Lung (tissue), 12 donors: ENCODE results near the gene GLP2R. TPM values are rescaled to one million over a fixed set of nuclear protein-coding genes. Genes with fewer than 3 reads are reported as not detected.
"Not testable (repeated sequence)": the region's sequence is repeated elsewhere in the genome, so short reads cannot be mapped to it uniquely, and the experiment has no call there.

Experiments
- ATAC-seq: fragments of 200-7000 bp; cut with Tn5 transposase; one replicate; pipeline ENCODE4 v1.9.1; 2020; ENCODE audit warnings: moderate number of reproducible peaks; ENCODE audit not compliant: insufficient read depth, low FRiP score
- DNase-seq, 3 donors: peaks; one replicate each; pipeline ENCODE4 v3.0.0-alpha.2; 2013 to 2017
- H3K27ac ChIP-seq, 2 donors: one replicate each; pipeline ENCODE4 v1.5.1; 2013; ENCODE audit warnings: mild to moderate bottlenecking in 2 of 2, moderate library complexity in 2 of 2, control low read depth in 1 of 2, inconsistent platforms in 1 of 2, low read depth in 1 of 2, low read length in 1 of 2
- H3K27me3 ChIP-seq, 3 donors: one replicate each; pipeline ENCODE4 v1.5.1; 2013; ENCODE audit warnings: low read length in 2 of 3; ENCODE audit not compliant: control insufficient read depth in 3 of 3, insufficient read depth in 3 of 3
- H3K36me3 ChIP-seq, 4 donors: one replicate each; pipeline ENCODE4 v1.5.1; 2013; ENCODE audit warnings: low read length in 4 of 4, mild to moderate bottlenecking in 1 of 4, moderate library complexity in 1 of 4; ENCODE audit not compliant: control insufficient read depth in 4 of 4, insufficient read depth in 4 of 4
- H3K4me1 ChIP-seq, 5 donors: one replicate each; pipeline ENCODE4 v1.5.1; 2013; ENCODE audit warnings: low read length in 5 of 5, mild to moderate bottlenecking in 2 of 5, moderate library complexity in 1 of 5; ENCODE audit not compliant: control insufficient read depth in 5 of 5, insufficient read depth in 5 of 5
- H3K4me3 ChIP-seq: one replicate; pipeline ENCODE4 v1.5.1; 2013; ENCODE audit warnings: mild to moderate bottlenecking, control low read depth, moderate library complexity
- H3K9ac ChIP-seq, 2 donors: one replicate each; pipeline ENCODE4 v1.5.1; 2013; ENCODE audit warnings: low read length in 2 of 2, control low read depth in 1 of 2; ENCODE audit not compliant: insufficient read depth in 1 of 2
- H3K9me3 ChIP-seq, 4 donors: one replicate each; pipeline ENCODE4 v1.5.1; 2013; ENCODE audit warnings: low read length in 3 of 4, mild to moderate bottlenecking in 1 of 4, moderate library complexity in 1 of 4; ENCODE audit not compliant: control insufficient read depth in 4 of 4, insufficient read depth in 3 of 4
- CTCF ChIP-seq: IDR thresholded peaks from 2 replicates; pipeline ENCODE4 v1.5.1; 2012; ENCODE audit warnings: mild to moderate bottlenecking; ENCODE audit errors: control extremely low read depth, extremely low read depth
- WGBS, 2 donors: extraction: QIAGEN DNeasy Blood & Tissue Kit; methylation state at CpG; one replicate each; pipeline ENCODE4 v1.1.7; 2013; 5-methylcytosine and 5-hydroxymethylcytosine counted together
- polyA plus RNA-seq, 2 donors: library from polyadenylated mRNA; stranded (reverse); fragments of 200-250 nt; gene quantifications; one replicate each; pipeline ENCODE4 v1.2.1, GENCODE V29; 2013
- total RNA-seq, 2 donors: library from RNA; depleted of rRNA in 1 of 2; stranded (reverse); fragments of >200 nt in 1 of 2; gene quantifications; one replicate each; pipeline ENCODE4 v1.2.1, GENCODE V29; 2014 to 2021
- donor health status: control.
- donor health status: control.
- donor health status: Bipolar disorder and iron deficiency.
- donor health status: healthy.
- donor health status: DM: yes; HTN: yes; CAD: no.

GLP2R gene
- total and polyA plus RNA-seq, 4 donors, result 0.11 to 1.6 (median 0.54) TPM

- DNase-seq (no peak), ATAC-seq (no peak)
- no peak for TF ChIP-seq CTCF
- Histone ChIP-seq H3K9me3 (peaks cover 0 to 4% (median 0%) of the 10 kb centered on the region in 4 donors), H3K9ac (no peak overlapping the region), H3K4me1 (no peaks in the 10 kb centered on the region), H3K27me3 (peaks cover 0 to 2% (median 0%) of the 10 kb centered on the region in 3 donors), H3K4me3 (no peak overlapping the region), H3K27ac (no peak overlapping the region), H3K36me3 (no peaks in the 10 kb centered on the region)
- 79 to 89% methylated on average over 4 of the region's 4 CpGs for WGBS, 2 donors
Measured at GRCh38 chr17:9783050-9783449, 42.7 kb upstream of the GLP2R start.

- not testable (repeated sequence) for H3K9ac ChIP-seq, DNase-seq, ATAC-seq, H3K4me1 ChIP-seq, H3K27ac ChIP-seq, H3K27me3 ChIP-seq, H3K4me3 ChIP-seq, H3K9me3 ChIP-seq, H3K36me3 ChIP-seq
- WGBS, 2 donors, result 92% methylated on average over 5 of the region's 5 CpGs
Measured at GRCh38 chr17:9783465-9783864, 42.3 kb upstream of the GLP2R start.

- Histone ChIP-seq H3K36me3 (no peaks in the 10 kb centered on the region), H3K27me3 (peaks cover 0 to 2% (median 0%) of the 10 kb centered on the region in 3 donors), H3K27ac (no peak overlapping the region), H3K4me3 (no peak overlapping the region), H3K9ac (no peak overlapping the region), H3K4me1 (peaks cover 0 to 5% (median 0%) of the 10 kb centered on the region in 5 donors), H3K9me3 (peaks cover 0 to 4% (median 0%) of the 10 kb centered on the region in 4 donors)
- TF ChIP-seq CTCF, result no peak
- ATAC-seq, result no peak
- 97 to 99% methylated on average over 2 of the region's 2 CpGs for WGBS, 2 donors
- DNase-seq, result no peak
Measured at GRCh38 chr17:9784544-9784943, 41.2 kb upstream of the GLP2R start.

- WGBS, 2 donors, result 72 to 91% methylated on average over 8 of the region's 8 CpGs
- Histone ChIP-seq H3K4me1 (peaks cover 0 to 5% (median 0%) of the 10 kb centered on the region in 5 donors), H3K27me3 (no peaks in the 10 kb centered on the region), H3K27ac (no peak overlapping the region), H3K9me3 (peaks cover 0 to 2% (median 0%) of the 10 kb centered on the region in 4 donors), H3K9ac (no peak overlapping the region), H3K36me3 (no peaks in the 10 kb centered on the region), H3K4me3 (no peak overlapping the region)
- ATAC-seq, result no peak
- DNase-seq, result peak in 1 of 3 donors; percentile 44
- TF ChIP-seq CTCF, result no peak
Measured at GRCh38 chr17:9788601-9789000, 37.1 kb upstream of the GLP2R start.
